Upper lobe of left lung (tissue), 6 donors: ENCODE results near the gene CDH26. TPM values are rescaled to one million over a fixed set of nuclear protein-coding genes. Genes with fewer than 3 reads are reported as not detected.

ENCODE experiments used
- ATAC-seq, 2 donors: fragments of 200-7000 bp; cut with Tn5 transposase; one replicate each; pipeline ENCODE4 v1.9.1; 2022; ENCODE audit warnings: mild to moderate bottlenecking in 2 of 2, moderate library complexity in 2 of 2; ENCODE audit not compliant: low FRiP score in 2 of 2
- DNase-seq, 2 donors: peaks; one replicate each; pipeline ENCODE4 v3.0.0-alpha.2; 2019 to 2020
- H3K27ac ChIP-seq, 4 donors: fragments of 200-600 bp; sonication (generic); one replicate each; pipeline ENCODE4 v1.5.1; 2016 to 2019
- H3K27me3 ChIP-seq, 4 donors: fragments of 200-600 bp; sonication (generic); one replicate each; pipeline ENCODE4 v1.5.1; 2017 to 2019
- H3K36me3 ChIP-seq, 4 donors: fragments of 200-600 bp; sonication (generic); one replicate each; pipeline ENCODE4 v1.5.1; 2016 to 2019
- H3K4me1 ChIP-seq, 4 donors: fragments of 200-600 bp; sonication (generic); one replicate each; pipeline ENCODE4 v1.5.1; 2018 to 2019
- H3K4me3 ChIP-seq, 4 donors: fragments of 200-600 bp; sonication (generic); one replicate each; pipeline ENCODE4 v1.5.1; 2017 to 2019; ENCODE audit warnings: mild to moderate bottlenecking in 2 of 4, moderate library complexity in 1 of 4
- H3K9me3 ChIP-seq, 4 donors: fragments of 200-600 bp; sonication (generic); one replicate each; pipeline ENCODE4 v1.5.1; 2018 to 2019
- EP300 ChIP-seq, 4 donors: sonication (generic); formaldehyde crosslinking; IDR thresholded peaks; one replicate each; pipeline ENCODE4 v1.5.1; 2017; ENCODE audit warnings: antibody characterized with exemption in 4 of 4, control low read depth in 2 of 4
- POLR2A ChIP-seq, 4 donors: fragments of 450-650 bp; IDR thresholded peaks; one replicate each; pipeline ENCODE4 v1.5.1; 2016 to 2017; ENCODE audit warnings: antibody characterized with exemption in 4 of 4, mild to moderate bottlenecking in 2 of 4
- POLR2AphosphoS5 ChIP-seq, 2 donors: sonication (generic); formaldehyde crosslinking; IDR thresholded peaks; one replicate each; pipeline ENCODE4 v1.5.1; 2017; ENCODE audit warnings: antibody characterized with exemption in 2 of 2
- WGBS, 2 donors: methylation state at CpG; one replicate each; pipeline ENCODE4 v1.1.5; 2017 to 2018; 5-methylcytosine and 5-hydroxymethylcytosine counted together
- total RNA-seq, 6 donors: library from RNA; depleted of rRNA in 4 of 6; stranded (reverse); fragments of >200 nt in 4 of 6; gene quantifications; one replicate each; pipeline versions ENCODE4 v1.1.0 to v1.2.1, GENCODE V29; 2016 to 2021
- TF ChIP-seq, protein P1 (sequence below), 6 experiments: fragments of 450-650 bp in 4 of 6; fragments of 200-600 bp in 2 of 6; sonication (generic) in 2 of 6; IDR thresholded peaks; one replicate each; pipeline ENCODE4 v1.5.1; 2016 to 2019; ENCODE audit warnings: antibody characterized with exemption in 6 of 6
- donor health status: DM: no; HTN: no; CAD: no; lungs with moderate emphysema.
- donor health status: DM: no; HTN: yes; CAD: no; lungs with severe emphysema.

The CDH26 gene
- total RNA-seq, 6 donors from 2014 or later = 4.0 to 18.9 (median 11.1) TPM

DNA sequence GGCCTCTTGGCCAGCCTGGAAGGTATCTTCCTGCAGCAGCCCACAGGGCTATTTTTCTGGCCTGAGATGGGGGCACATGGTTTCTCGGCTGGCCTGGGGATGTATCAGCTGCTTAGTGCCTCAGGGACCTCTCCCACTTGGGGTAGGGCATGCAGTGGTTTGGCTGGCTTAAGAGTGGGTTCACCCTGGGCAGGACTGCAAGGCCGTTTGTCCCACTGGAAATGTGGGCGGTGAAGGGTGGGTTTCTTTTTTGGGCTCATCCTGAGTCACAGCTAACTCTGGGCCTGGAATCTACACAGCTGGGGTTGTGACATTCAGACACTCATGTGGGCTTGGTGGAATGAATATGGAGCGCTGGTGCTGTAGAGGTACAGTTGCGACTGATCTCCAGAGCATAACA lies 62.0 kb downstream of the CDH26 start:
- no peak overlapping the region for H3K4me3 ChIP-seq
- H3K27ac ChIP-seq = no peak overlapping the region
- DNase-seq (no peak), ATAC-seq (no peak)
- 78 to 97% methylated on average over 4 to 5 of the region's 5 CpGs for WGBS, 2 donors
- H3K9me3 ChIP-seq = peaks cover 0 to 5% (median 0%) of the 10 kb centered on the region in 4 donors
- no peaks in the 10 kb centered on the region for H3K27me3 ChIP-seq
- H3K36me3 ChIP-seq = no peaks in the 10 kb centered on the region
- TF ChIP-seq, protein P1, sequence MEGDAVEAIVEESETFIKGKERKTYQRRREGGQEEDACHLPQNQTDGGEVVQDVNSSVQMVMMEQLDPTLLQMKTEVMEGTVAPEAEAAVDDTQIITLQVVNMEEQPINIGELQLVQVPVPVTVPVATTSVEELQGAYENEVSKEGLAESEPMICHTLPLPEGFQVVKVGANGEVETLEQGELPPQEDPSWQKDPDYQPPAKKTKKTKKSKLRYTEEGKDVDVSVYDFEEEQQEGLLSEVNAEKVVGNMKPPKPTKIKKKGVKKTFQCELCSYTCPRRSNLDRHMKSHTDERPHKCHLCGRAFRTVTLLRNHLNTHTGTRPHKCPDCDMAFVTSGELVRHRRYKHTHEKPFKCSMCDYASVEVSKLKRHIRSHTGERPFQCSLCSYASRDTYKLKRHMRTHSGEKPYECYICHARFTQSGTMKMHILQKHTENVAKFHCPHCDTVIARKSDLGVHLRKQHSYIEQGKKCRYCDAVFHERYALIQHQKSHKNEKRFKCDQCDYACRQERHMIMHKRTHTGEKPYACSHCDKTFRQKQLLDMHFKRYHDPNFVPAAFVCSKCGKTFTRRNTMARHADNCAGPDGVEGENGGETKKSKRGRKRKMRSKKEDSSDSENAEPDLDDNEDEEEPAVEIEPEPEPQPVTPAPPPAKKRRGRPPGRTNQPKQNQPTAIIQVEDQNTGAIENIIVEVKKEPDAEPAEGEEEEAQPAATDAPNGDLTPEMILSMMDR (IDR thresholded peaks at IDR 0.05) = no peak
- TF ChIP-seq POLR2AphosphoS5 (IDR thresholded peaks at IDR 0.05) (no peak), POLR2A (IDR thresholded peaks at IDR 0.05) (no peak), EP300 (IDR thresholded peaks at IDR 0.05) (no peak)
- no peaks in the 10 kb centered on the region for H3K4me1 ChIP-seq

DNA sequence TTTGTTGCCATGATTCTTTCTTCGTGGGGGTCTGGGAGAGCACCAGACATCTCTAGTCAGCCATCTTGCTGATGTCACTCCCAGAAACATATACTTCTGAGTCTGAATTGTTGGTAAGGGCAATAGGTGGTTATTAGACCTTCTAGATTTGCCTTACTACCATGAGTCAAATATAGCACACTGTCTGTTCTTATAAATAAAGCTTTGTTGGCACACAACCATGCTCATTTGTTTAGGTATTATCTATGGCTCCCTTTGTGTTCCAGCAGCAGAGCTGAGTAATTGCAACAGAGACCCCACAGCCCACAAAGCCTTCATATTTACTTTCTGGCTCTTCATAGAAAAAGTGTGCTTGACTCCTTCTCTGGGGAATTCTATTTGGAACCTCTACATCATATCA lies 62.9 kb downstream of the CDH26 start:
- Histone ChIP-seq H3K4me1 (no peaks in the 10 kb centered on the region), H3K27me3 (no peaks in the 10 kb centered on the region), H3K36me3 (no peaks in the 10 kb centered on the region), H3K27ac (no peak overlapping the region), H3K9me3 (no peaks in the 10 kb centered on the region), H3K4me3 (no peak overlapping the region)
- WGBS, 2 donors = 64 to 73% methylated on average over 1 of the region's 1 CpG
- DNase-seq = no peak
- TF ChIP-seq POLR2AphosphoS5 (IDR thresholded peaks at IDR 0.05) = no peak
- TF ChIP-seq, protein P1 (IDR thresholded peaks at IDR 0.05) = no peak
- TF ChIP-seq POLR2A (IDR thresholded peaks at IDR 0.05) = no peak
- no peak for TF ChIP-seq EP300 (IDR thresholded peaks at IDR 0.05)
- ATAC-seq = no peak

DNA sequence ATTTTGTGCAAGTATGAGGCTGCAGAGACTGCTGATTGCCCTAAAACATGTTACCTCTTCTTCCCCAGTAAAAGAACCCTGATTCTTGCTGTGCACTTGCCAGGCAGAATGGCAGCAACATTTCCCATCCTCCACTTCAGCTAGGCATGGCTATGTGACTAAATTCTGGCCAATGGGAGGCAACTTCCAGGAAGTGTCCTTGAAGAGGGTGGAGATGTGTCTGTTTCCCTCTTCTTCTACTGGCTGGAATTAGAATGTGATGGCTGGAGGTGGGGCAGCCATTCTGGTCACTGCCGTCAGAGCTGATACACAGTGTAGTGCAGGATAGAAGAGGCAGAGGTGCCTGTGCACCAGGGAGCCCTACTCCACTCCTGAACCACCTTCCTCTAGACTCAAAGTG lies 64.6 kb downstream of the CDH26 start:
- Histone ChIP-seq H3K27ac (no peak overlapping the region), H3K9me3 (no peaks in the 10 kb centered on the region), H3K27me3 (no peaks in the 10 kb centered on the region), H3K36me3 (no peaks in the 10 kb centered on the region), H3K4me1 (no peaks in the 10 kb centered on the region), H3K4me3 (no peak overlapping the region)
- 82% methylated on average over 1 of the region's 1 CpG for WGBS, 2 donors
- ATAC-seq (no peak), DNase-seq (no peak)
- TF ChIP-seq POLR2A (IDR thresholded peaks at IDR 0.05) = no peak
- TF ChIP-seq EP300 (IDR thresholded peaks at IDR 0.05) = no peak
- no peak for TF ChIP-seq POLR2AphosphoS5 (IDR thresholded peaks at IDR 0.05)
- TF ChIP-seq, protein P1 (IDR thresholded peaks at IDR 0.05) = no peak

DNA sequence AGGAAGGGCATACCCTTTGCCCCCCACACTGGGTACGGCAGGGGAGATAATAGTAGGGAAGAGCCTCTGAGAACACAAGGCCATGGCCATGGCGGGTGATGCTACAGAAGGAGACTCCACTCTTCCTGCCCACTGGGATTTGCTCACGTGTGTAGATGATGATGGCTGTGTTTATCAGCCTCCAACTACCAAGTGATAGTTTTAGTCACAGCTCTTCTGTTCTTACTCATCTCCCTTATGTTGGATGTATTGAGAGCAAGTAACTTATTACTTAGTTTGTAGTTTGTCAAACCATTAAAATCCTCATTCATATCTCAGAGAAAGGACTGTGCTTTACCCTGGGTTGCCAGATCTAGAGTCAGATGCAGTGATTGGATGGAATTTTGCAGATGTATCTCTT lies 66.0 kb downstream of the CDH26 start:
- no peak for ATAC-seq
- Histone ChIP-seq H3K27me3 (no peaks in the 10 kb centered on the region), H3K9me3 (no peaks in the 10 kb centered on the region), H3K36me3 (no peaks in the 10 kb centered on the region), H3K27ac (no peak overlapping the region), H3K4me1 (no peaks in the 10 kb centered on the region), H3K4me3 (no peak overlapping the region)
- 66 to 75% methylated on average over 3 of the region's 3 CpGs for WGBS, 2 donors
- no peak for DNase-seq
- TF ChIP-seq EP300 (IDR thresholded peaks at IDR 0.05) (no peak), POLR2A (IDR thresholded peaks at IDR 0.05) (no peak), POLR2AphosphoS5 (IDR thresholded peaks at IDR 0.05) (no peak)
- TF ChIP-seq, protein P1 (IDR thresholded peaks at IDR 0.05) = no peak

DNA sequence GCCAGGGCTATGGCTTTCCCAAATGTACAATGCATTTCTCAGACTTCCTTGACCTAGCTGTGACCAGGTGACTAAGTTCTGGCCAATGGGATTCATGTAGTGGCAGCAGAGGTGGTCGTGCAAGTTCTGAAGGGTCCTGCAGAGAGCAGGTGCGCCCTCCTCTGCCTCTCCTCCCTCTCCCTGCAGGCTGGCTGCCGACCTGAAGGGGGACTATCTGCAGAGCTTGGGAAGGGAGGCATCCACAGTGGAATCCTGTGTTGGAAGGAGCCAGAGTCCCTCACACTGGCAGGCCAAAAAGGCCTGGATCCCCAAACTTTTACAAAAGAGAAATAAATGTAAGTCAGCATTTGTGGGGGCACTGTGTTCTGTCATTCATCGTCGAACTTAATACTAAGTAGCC lies 66.6 kb downstream of the CDH26 start:
- Histone ChIP-seq H3K4me1 (no peaks in the 10 kb centered on the region), H3K9me3 (no peaks in the 10 kb centered on the region), H3K36me3 (no peaks in the 10 kb centered on the region), H3K27me3 (no peaks in the 10 kb centered on the region), H3K4me3 (no peak overlapping the region), H3K27ac (no peak overlapping the region)
- ATAC-seq (no peak), DNase-seq (no peak)
- TF ChIP-seq, protein P1 (IDR thresholded peaks at IDR 0.05) = no peak
- no peak for TF ChIP-seq EP300 (IDR thresholded peaks at IDR 0.05)
- 69 to 73% methylated on average over 5 of the region's 5 CpGs for WGBS, 2 donors
